ENCODE data around the gene RPRD1A.

DNA sequence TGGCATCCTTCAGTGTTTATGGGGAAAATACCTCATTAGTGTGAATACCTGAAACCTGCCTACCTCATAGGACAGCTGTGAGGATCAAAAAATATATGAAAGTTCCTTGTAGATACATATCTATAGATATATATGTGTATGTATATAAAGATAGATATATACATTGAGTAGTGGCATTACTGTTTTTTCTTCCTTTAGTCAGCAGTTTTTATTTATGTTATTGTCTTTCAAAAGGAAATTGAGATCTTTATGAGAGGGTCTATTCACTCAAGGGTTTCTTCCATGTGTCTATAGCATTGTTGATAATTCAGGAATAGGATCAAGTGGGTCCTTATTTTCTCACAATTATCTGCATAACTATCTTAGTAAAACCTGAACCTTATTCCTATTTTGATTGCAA lies 88.2 kb downstream of the RPRD1A start:
- TF ChIP-seq, protein P1, sequence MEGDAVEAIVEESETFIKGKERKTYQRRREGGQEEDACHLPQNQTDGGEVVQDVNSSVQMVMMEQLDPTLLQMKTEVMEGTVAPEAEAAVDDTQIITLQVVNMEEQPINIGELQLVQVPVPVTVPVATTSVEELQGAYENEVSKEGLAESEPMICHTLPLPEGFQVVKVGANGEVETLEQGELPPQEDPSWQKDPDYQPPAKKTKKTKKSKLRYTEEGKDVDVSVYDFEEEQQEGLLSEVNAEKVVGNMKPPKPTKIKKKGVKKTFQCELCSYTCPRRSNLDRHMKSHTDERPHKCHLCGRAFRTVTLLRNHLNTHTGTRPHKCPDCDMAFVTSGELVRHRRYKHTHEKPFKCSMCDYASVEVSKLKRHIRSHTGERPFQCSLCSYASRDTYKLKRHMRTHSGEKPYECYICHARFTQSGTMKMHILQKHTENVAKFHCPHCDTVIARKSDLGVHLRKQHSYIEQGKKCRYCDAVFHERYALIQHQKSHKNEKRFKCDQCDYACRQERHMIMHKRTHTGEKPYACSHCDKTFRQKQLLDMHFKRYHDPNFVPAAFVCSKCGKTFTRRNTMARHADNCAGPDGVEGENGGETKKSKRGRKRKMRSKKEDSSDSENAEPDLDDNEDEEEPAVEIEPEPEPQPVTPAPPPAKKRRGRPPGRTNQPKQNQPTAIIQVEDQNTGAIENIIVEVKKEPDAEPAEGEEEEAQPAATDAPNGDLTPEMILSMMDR (optimal IDR thresholded peaks at IDR 0.05 in 1 of 3, IDR thresholded peaks at IDR 0.05 in 1 of 3, conservative IDR thresholded peaks at IDR 0.05 in 1 of 3; ENCODE audit: extremely low read depth in 1 of 3, insufficient read depth in 2 of 3, low read length in 3 of 3): no peak
- no peak for TF ChIP-seq EZH2 (IDR thresholded peaks at IDR 0.05; ENCODE audit: low read length)

All from keratinocyte (primary cell).